Activated CD8-positive, alpha-beta T cell treated with anti-CD3 and anti-CD28 coated beads, Interleukin-2, amount 10 ng/mL, durations not matched to agents 7 days and 5 days (primary cell): ENCODE results near the gene GPATCH11. TPM values are rescaled to one million over a fixed set of nuclear protein-coding genes. Genes with fewer than 3 reads are reported as not detected.

Experiments
- total RNA-seq, 2 experiments: library from RNA; stranded (reverse); gene quantifications; one replicate each; pipeline ENCODE4 v1.2.3, GENCODE V29; 2021

GPATCH11 gene
- total RNA-seq, 2 experiments from 2014 or later, result 11.2 to 11.8 TPM

Other genes with a start within 250 kb of the GPATCH11 start
- 10 to 100 TPM; 35.8 to 38.1 TPM for gene STRN, start 118.0 kb upstream of the GPATCH11 start, total RNA-seq
- 10 to 100 TPM; 16.4 to 17.0 TPM for gene HEATR5B, start 146 bp upstream of the GPATCH11 start, total RNA-seq
- 100 to 1,000 TPM; 113 to 117 TPM for gene EIF2AK2, start 72.5 kb downstream of the GPATCH11 start, total RNA-seq
- not detected for gene SULT6B1, start 104.2 kb downstream of the GPATCH11 start, total RNA-seq
- gene CEBPZOS, start 112.0 kb downstream of the GPATCH11 start, total RNA-seq, result 10 to 100 TPM; 35.1 to 36.0 TPM
- gene CEBPZ, start 147.1 kb downstream of the GPATCH11 start, total RNA-seq, result 10 to 100 TPM; 46.7 to 54.4 TPM
- gene NDUFAF7, start 147.1 kb downstream of the GPATCH11 start, total RNA-seq, result 10 to 100 TPM; 19.7 to 20.0 TPM
- 10 to 100 TPM; 18.7 to 21.5 TPM for gene PRKD3, start 240.3 kb downstream of the GPATCH11 start, total RNA-seq